ENCODE measurements around the gene CAMTA1. TPM values are rescaled to one million over a fixed set of nuclear protein-coding genes. Genes with fewer than 3 reads are reported as not detected.

The CAMTA1 gene
- total RNA-seq, 1 experiment from 2014 or later: 60.0 TPM

DNA sequence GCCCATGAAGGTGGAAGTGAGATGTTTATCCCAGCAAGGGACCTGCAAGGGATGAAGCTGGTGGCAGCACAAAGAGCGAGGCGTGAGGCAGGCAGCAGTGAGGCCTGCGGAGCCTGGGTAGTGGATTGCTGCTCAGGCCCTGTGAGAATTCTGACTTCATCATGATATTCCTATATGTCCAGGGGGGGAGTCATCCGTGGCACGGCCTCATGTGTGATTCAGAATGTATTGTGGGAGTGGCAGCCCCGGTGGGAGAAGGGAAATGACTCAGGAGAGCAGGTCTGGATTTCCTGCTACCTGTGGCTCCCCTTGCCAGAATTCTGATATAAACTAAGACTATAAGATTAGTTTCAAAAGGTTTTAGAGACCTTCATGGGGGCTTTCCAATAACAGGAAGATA is 240.9 kb downstream of the CAMTA1 start:
- Mint-ChIP-seq H3K27me3 (ENCODE audit: insufficient read depth, unreplicated experiment) (peaks cover 25% of the 10 kb centered on the region), H3K36me3 (ENCODE audit: insufficient read depth, unreplicated experiment) (peaks cover 9% of the 10 kb centered on the region), H3K4me3 (ENCODE audit: unreplicated experiment) (no peak overlapping the region), H3K4me1 (ENCODE audit: low read depth, unreplicated experiment) (no peaks in the 10 kb centered on the region), H3K9me3 (ENCODE audit: unreplicated experiment) (peaks cover under 1% of the 10 kb centered on the region), H3K27ac (ENCODE audit: unreplicated experiment) (no peak overlapping the region)
- ChIA-PET POLR2A (no interaction called here), CTCF (no interaction called here)
- TF ChIP-seq, protein P1, sequence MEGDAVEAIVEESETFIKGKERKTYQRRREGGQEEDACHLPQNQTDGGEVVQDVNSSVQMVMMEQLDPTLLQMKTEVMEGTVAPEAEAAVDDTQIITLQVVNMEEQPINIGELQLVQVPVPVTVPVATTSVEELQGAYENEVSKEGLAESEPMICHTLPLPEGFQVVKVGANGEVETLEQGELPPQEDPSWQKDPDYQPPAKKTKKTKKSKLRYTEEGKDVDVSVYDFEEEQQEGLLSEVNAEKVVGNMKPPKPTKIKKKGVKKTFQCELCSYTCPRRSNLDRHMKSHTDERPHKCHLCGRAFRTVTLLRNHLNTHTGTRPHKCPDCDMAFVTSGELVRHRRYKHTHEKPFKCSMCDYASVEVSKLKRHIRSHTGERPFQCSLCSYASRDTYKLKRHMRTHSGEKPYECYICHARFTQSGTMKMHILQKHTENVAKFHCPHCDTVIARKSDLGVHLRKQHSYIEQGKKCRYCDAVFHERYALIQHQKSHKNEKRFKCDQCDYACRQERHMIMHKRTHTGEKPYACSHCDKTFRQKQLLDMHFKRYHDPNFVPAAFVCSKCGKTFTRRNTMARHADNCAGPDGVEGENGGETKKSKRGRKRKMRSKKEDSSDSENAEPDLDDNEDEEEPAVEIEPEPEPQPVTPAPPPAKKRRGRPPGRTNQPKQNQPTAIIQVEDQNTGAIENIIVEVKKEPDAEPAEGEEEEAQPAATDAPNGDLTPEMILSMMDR (IDR thresholded peaks at IDR 0.05; ENCODE audit: insufficient read depth in 1 of 2, low read depth in 1 of 2, low read length in 1 of 2, severe bottlenecking in 1 of 2, unreplicated experiment in 1 of 2): no peak
- intact Hi-C loops (cut with micrococcal nuclease; ENCODE audit: unreplicated experiment): no loop called here
- H3K9me3 ChIP-seq: no peaks in the 10 kb centered on the region
- H3K36me3 ChIP-seq (ENCODE audit: control insufficient read depth, insufficient read depth, low read length): no peaks in the 10 kb centered on the region
- DNase-seq: no peak
- no TSS peak for BruUV-seq (replicated peaks)
- no peaks in the 10 kb centered on the region for H3K27me3 ChIP-seq (replicated peaks; ENCODE audit: control insufficient read depth, insufficient read depth, low read length)
- no peaks in the 10 kb centered on the region for H3K4me1 ChIP-seq
- H3K4me3 ChIP-seq (ENCODE audit: low read depth, low read length): no peak overlapping the region

- no peaks in the 10 kb centered on the region for H3K36me3 ChIP-seq (ENCODE audit: control insufficient read depth, insufficient read depth, low read length)
- H3K4me1 Mint-ChIP-seq (ENCODE audit: low read depth, unreplicated experiment): no peaks in the 10 kb centered on the region
- peaks cover 9% of the 10 kb centered on the region for H3K27me3 Mint-ChIP-seq (ENCODE audit: insufficient read depth, unreplicated experiment)
- intact Hi-C loops (cut with micrococcal nuclease; ENCODE audit: unreplicated experiment): no loop called here
- POLR2A ChIA-PET: no interaction called here
- no peaks in the 10 kb centered on the region for H3K4me1 ChIP-seq
- no peak overlapping the region for H3K4me3 ChIP-seq (ENCODE audit: low read depth, low read length)
- H3K9me3 Mint-ChIP-seq (ENCODE audit: unreplicated experiment): peaks cover 24% of the 10 kb centered on the region
- no TSS peak for BruUV-seq (replicated peaks)
- no peak for DNase-seq
- no peak overlapping the region for H3K4me3 Mint-ChIP-seq (ENCODE audit: unreplicated experiment)
- CTCF ChIA-PET: no interaction called here
- H3K36me3 Mint-ChIP-seq (ENCODE audit: insufficient read depth, unreplicated experiment): no peaks in the 10 kb centered on the region
- no peaks in the 10 kb centered on the region for H3K27me3 ChIP-seq (replicated peaks; ENCODE audit: control insufficient read depth, insufficient read depth, low read length)
- peaks cover 6% of the 10 kb centered on the region for H3K9me3 ChIP-seq
- H3K27ac Mint-ChIP-seq (ENCODE audit: unreplicated experiment): no peak overlapping the region
- TF ChIP-seq, protein P1 (IDR thresholded peaks at IDR 0.05; ENCODE audit: insufficient read depth in 1 of 2, low read depth in 1 of 2, low read length in 1 of 2, severe bottlenecking in 1 of 2, unreplicated experiment in 1 of 2): no peak
Measured at GRCh38 chr1:7032992-7033391, 247.7 kb downstream of the CAMTA1 start.

GRCh38 chr1:7036386-7036785 is 251.1 kb downstream of the CAMTA1 start:
- Mint-ChIP-seq H3K4me3 (ENCODE audit: unreplicated experiment) (no peak overlapping the region), H3K9me3 (ENCODE audit: unreplicated experiment) (peaks cover 22% of the 10 kb centered on the region), H3K27ac (ENCODE audit: unreplicated experiment) (no peak overlapping the region), H3K4me1 (ENCODE audit: low read depth, unreplicated experiment) (no peaks in the 10 kb centered on the region), H3K27me3 (ENCODE audit: insufficient read depth, unreplicated experiment) (peaks cover 9% of the 10 kb centered on the region), H3K36me3 (ENCODE audit: insufficient read depth, unreplicated experiment) (no peaks in the 10 kb centered on the region)
- POLR2A ChIA-PET: no interaction called here
- no TSS peak for BruUV-seq (replicated peaks)
- intact Hi-C loops (cut with micrococcal nuclease; ENCODE audit: unreplicated experiment): no loop called here
- no peak for DNase-seq
- no peaks in the 10 kb centered on the region for H3K27me3 ChIP-seq (replicated peaks; ENCODE audit: control insufficient read depth, insufficient read depth, low read length)
- no peaks in the 10 kb centered on the region for H3K36me3 ChIP-seq (ENCODE audit: control insufficient read depth, insufficient read depth, low read length)
- no peaks in the 10 kb centered on the region for H3K4me1 ChIP-seq
- peaks cover 6% of the 10 kb centered on the region for H3K9me3 ChIP-seq
- TF ChIP-seq, protein P1 (IDR thresholded peaks at IDR 0.05; ENCODE audit: insufficient read depth in 1 of 2, low read depth in 1 of 2, low read length in 1 of 2, severe bottlenecking in 1 of 2, unreplicated experiment in 1 of 2): no peak
- no peak overlapping the region for H3K4me3 ChIP-seq (ENCODE audit: low read depth, low read length)
- CTCF ChIA-PET: no interaction called here
